Measurements from ENCODE around the gene ANOS1.

The ANOS1 gene

GRCh38 chrX:8647176-8647575, 84.8 kb downstream of the ANOS1 start:
- TF ChIP-seq EZH2phosphoT487 (IDR thresholded peaks at IDR 0.05; ENCODE audit: low read length), result no peak
- TF ChIP-seq CTCF (IDR thresholded peaks at IDR 0.05; ENCODE audit: low read length), result no peak
- no peak for TF ChIP-seq EZH2 (optimal IDR thresholded peaks at IDR 0.05; ENCODE audit: low read depth, low read length)
- H2AFZ ChIP-seq (ENCODE audit: low read length), result no peak overlapping the region
- H3K27me3 ChIP-seq (replicated peaks; ENCODE audit: insufficient read depth, low read length), result no peaks in the 10 kb centered on the region
- no peaks in the 10 kb centered on the region for H3K9me3 ChIP-seq (replicated peaks; ENCODE audit: insufficient read depth, low read length)
- no peaks in the 10 kb centered on the region for H3K36me3 ChIP-seq (replicated peaks; ENCODE audit: insufficient read depth, low read length)
- no peaks in the 10 kb centered on the region for H3K4me1 ChIP-seq (ENCODE audit: low read length)
- no peak overlapping the region for H3K9ac ChIP-seq (ENCODE audit: low read length)
- H3F3A ChIP-seq (ENCODE audit: insufficient read depth, low read length), result no peaks in the 10 kb centered on the region
- no peak overlapping the region for H3K4me2 ChIP-seq (ENCODE audit: low read depth, low read length)
- H3K4me3 ChIP-seq (ENCODE audit: low read length), result no peak overlapping the region
- H3K79me2 ChIP-seq (ENCODE audit: low read length), result no peaks in the 10 kb centered on the region
- no peak overlapping the region for H3K27ac ChIP-seq (ENCODE audit: low read length)
- no peak for DNase-seq
- no peaks in the 10 kb centered on the region for H4K20me1 ChIP-seq (ENCODE audit: insufficient read depth, low read length)
- H3K9me2 ChIP-seq (replicated peaks; ENCODE audit: insufficient read depth, low read length), result no peaks in the 10 kb centered on the region

GRCh38 chrX:8639949-8640475, 91.9 kb downstream of the ANOS1 start:
- no peak overlapping the region for H3K27ac ChIP-seq (ENCODE audit: low read length)
- H3K4me3 ChIP-seq (ENCODE audit: low read length), result no peak overlapping the region
- no peak overlapping the region for H3K4me2 ChIP-seq (ENCODE audit: low read depth, low read length)
- no peaks in the 10 kb centered on the region for H3K9me3 ChIP-seq (replicated peaks; ENCODE audit: insufficient read depth, low read length)
- TF ChIP-seq EZH2phosphoT487 (IDR thresholded peaks at IDR 0.05; ENCODE audit: low read length) (no peak), CTCF (IDR thresholded peaks at IDR 0.05; ENCODE audit: low read length) (no peak), EZH2 (optimal IDR thresholded peaks at IDR 0.05; ENCODE audit: low read depth, low read length) (no peak)
- H2AFZ ChIP-seq (ENCODE audit: low read length), result no peak overlapping the region
- no peaks in the 10 kb centered on the region for H3K4me1 ChIP-seq (ENCODE audit: low read length)
- H3F3A ChIP-seq (ENCODE audit: insufficient read depth, low read length), result no peaks in the 10 kb centered on the region
- H3K27me3 ChIP-seq (replicated peaks; ENCODE audit: insufficient read depth, low read length), result no peaks in the 10 kb centered on the region
- H3K36me3 ChIP-seq (replicated peaks; ENCODE audit: insufficient read depth, low read length), result no peaks in the 10 kb centered on the region
- no peaks in the 10 kb centered on the region for H4K20me1 ChIP-seq (ENCODE audit: insufficient read depth, low read length)
- no peaks in the 10 kb centered on the region for H3K79me2 ChIP-seq (ENCODE audit: low read length)
- no peaks in the 10 kb centered on the region for H3K9me2 ChIP-seq (replicated peaks; ENCODE audit: insufficient read depth, low read length)
- DNase-seq, result no peak
- no peak overlapping the region for H3K9ac ChIP-seq (ENCODE audit: low read length)

GRCh38 chrX:8636497-8636896, 95.4 kb downstream of the ANOS1 start:
- H3K9me3 ChIP-seq (replicated peaks; ENCODE audit: insufficient read depth, low read length), result no peaks in the 10 kb centered on the region
- no peaks in the 10 kb centered on the region for H3K27me3 ChIP-seq (replicated peaks; ENCODE audit: insufficient read depth, low read length)
- TF ChIP-seq EZH2 (optimal IDR thresholded peaks at IDR 0.05; ENCODE audit: low read depth, low read length) (no peak), CTCF (IDR thresholded peaks at IDR 0.05; ENCODE audit: low read length) (no peak), EZH2phosphoT487 (IDR thresholded peaks at IDR 0.05; ENCODE audit: low read length) (no peak)
- H3K27ac ChIP-seq (ENCODE audit: low read length), result no peak overlapping the region
- no peaks in the 10 kb centered on the region for H3K9me2 ChIP-seq (replicated peaks; ENCODE audit: insufficient read depth, low read length)
- no peak overlapping the region for H2AFZ ChIP-seq (ENCODE audit: low read length)
- no peaks in the 10 kb centered on the region for H3F3A ChIP-seq (ENCODE audit: insufficient read depth, low read length)
- no peak overlapping the region for H3K4me2 ChIP-seq (ENCODE audit: low read depth, low read length)
- no peaks in the 10 kb centered on the region for H4K20me1 ChIP-seq (ENCODE audit: insufficient read depth, low read length)
- no peak overlapping the region for H3K9ac ChIP-seq (ENCODE audit: low read length)
- H3K4me3 ChIP-seq (ENCODE audit: low read length), result no peak overlapping the region
- H3K4me1 ChIP-seq (ENCODE audit: low read length), result no peaks in the 10 kb centered on the region
- DNase-seq, result no peak
- no peaks in the 10 kb centered on the region for H3K36me3 ChIP-seq (replicated peaks; ENCODE audit: insufficient read depth, low read length)
- H3K79me2 ChIP-seq (ENCODE audit: low read length), result no peaks in the 10 kb centered on the region
